Sciatic nerve (tissue), 2 donors: ENCODE results near the gene WNK2. TPM values are rescaled to one million over a fixed set of nuclear protein-coding genes. Genes with fewer than 3 reads are reported as not detected.
"Not testable (repeated sequence)": the region's sequence is repeated elsewhere in the genome, so short reads cannot be mapped to it uniquely, and the experiment has no call there.

Experiments
- ATAC-seq: fragments of 200-7000 bp; cut with Tn5 transposase; one replicate; pipeline ENCODE4 v1.9.1; 2020; ENCODE audit warnings: mild to moderate bottlenecking, moderate library complexity
- DNase-seq: peaks from one replicate; pipeline ENCODE4 v3.0.0-alpha.2; 2020; ENCODE audit warnings: low spot score
- intact Hi-C: fragments of 100-400 bp; cut with DNase I; formaldehyde crosslinking; loops from one replicate; pipeline ENCODE4 v1.14.2; 2022
- total RNA-seq: library from RNA; stranded (reverse); fragmentation: NEBNext Ultra II Directional; extraction: Animal tissue kit (Norgen Biotek cat#: 25700); gene quantifications from one replicate; pipeline ENCODE4 v1.2.1, GENCODE V29; 2021
- donor health status: DM: no; HTN: no; CAD: no.
- donor health status: DM: no; HTN: no; CAD: no.

Gene WNK2
- total RNA-seq, 1 donor from 2014 or later = 6.6 TPM

- ATAC-seq = no peak
Observed at GRCh38 chr9:93307468-93308157, 123.7 kb downstream of the WNK2 start.

DNA sequence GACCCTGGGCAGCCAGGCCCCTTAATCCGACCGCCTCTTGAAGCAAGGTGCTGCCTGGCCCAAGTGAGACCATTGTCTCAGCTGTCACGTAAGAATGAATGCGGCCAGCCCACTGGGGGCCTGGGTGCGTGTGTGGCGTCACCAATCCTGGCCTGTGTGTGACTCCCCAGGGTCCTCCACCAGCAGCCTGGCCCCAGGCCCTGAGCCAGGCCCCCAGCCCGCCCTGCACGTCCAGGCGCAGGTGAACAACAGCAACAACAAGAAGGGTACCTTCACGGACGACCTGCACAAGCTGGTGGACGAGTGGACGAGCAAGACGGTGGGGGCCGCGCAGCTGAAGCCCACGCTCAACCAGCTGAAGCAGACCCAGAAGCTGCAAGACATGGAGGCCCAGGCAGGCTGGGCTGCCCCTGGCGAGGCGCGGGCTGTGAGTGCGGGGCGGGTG lies 124.2 kb downstream of the WNK2 start:
- ATAC-seq = no peak
- DNase-seq = peak; percentile 42
- intact Hi-C loops = loop anchor here (10.0 kb wide), 1 partner anchor 193 kb away; no protein-coding TSS in a partner anchor

More at GRCh38 chr9:93307468-93308157, 123.7 kb downstream of the WNK2 start:
- intact Hi-C loops = loop anchor here (10.0 kb wide), 1 partner anchor 193 kb away; no protein-coding TSS in a partner anchor
- no peak for DNase-seq

GRCh38 chr9:93308676-93309075 lies 124.7 kb downstream of the WNK2 start:
- DNase-seq = peak; percentile 40
- ATAC-seq = no peak
- intact Hi-C loops = loop anchor here (10.0 kb wide), 1 partner anchor 194 kb away; no protein-coding TSS in a partner anchor

GRCh38 chr9:93309889-93310425 lies 126.0 kb downstream of the WNK2 start:
- DNase-seq (no peak), ATAC-seq (no peak)
- intact Hi-C loops = loop anchor here (10.0 kb wide), 1 partner anchor 195 kb away; no protein-coding TSS in a partner anchor

DNA sequence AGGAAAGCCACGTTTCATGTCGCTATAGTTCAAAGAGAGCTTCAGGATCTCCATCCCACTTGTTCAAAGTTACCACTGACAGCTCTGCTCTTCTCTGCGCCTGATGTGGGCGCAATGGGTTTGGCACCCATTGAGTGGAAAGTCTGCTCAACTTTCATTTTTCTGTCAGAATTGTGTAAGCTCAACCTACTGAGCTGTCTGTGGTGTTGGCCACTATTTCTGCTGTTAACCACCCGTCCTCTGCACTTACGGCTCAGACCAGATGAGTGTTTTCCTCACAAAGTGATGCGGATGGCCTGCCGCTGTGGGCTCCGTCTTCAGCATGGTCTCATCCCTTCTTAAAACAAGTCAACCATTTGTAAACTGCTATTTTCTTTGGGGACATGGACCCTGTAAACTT lies 131.2 kb downstream of the WNK2 start:
- intact Hi-C loops = no loop called here
- ATAC-seq (no peak), DNase-seq (no peak)

GRCh38 chr9:93315960-93316359 lies 132.0 kb downstream of the WNK2 start:
- ATAC-seq (no peak), DNase-seq (no peak)
- intact Hi-C loops = no loop called here

DNA sequence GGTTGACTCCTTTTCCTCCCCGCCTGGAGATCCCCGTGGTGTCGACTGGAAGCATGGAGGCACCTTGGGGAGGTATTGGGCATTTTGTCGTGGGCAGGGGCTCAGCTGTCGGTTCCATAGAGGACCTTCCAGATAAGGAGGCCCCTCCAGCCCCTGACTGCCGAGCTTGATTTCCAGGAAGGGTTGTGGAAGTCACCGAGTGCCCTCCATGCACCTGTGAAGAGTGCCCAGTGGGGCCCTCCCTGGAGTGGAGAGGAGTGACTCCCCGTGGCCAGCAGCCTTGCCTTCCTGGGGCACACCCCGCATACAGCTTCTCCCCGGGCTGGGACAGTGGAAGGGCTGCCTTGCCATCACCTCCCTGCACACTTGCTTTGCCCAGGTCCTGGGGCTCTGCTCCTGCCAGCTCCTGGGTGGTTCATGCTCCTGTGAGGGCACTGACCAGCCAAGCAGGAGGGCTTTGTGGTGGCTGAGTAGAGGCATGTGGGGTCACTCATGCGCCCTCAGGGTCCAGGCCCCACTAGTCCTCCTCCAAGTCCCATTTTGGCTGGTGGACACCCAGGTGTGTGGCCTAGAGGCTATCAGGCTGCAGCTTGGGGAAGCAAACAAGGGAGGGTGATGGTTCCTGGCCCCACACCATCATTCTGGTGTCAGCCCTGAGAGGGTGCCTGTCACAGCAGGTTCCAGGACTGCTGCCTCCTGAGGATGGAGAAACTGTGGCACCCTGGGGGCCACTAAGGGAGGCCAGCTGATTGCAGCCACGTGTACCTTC lies 133.0 kb downstream of the WNK2 start:
- DNase-seq (no peak), ATAC-seq (no peak)
- intact Hi-C loops = no loop called here

- no peak for ATAC-seq
- intact Hi-C loops = no loop called here
- no peak for DNase-seq
Observed at GRCh38 chr9:93317495-93318094, 133.7 kb downstream of the WNK2 start.

- no peak for DNase-seq
- no peak for ATAC-seq
- intact Hi-C loops = no loop called here
Observed at GRCh38 chr9:93318480-93318879, 134.5 kb downstream of the WNK2 start.

DNA sequence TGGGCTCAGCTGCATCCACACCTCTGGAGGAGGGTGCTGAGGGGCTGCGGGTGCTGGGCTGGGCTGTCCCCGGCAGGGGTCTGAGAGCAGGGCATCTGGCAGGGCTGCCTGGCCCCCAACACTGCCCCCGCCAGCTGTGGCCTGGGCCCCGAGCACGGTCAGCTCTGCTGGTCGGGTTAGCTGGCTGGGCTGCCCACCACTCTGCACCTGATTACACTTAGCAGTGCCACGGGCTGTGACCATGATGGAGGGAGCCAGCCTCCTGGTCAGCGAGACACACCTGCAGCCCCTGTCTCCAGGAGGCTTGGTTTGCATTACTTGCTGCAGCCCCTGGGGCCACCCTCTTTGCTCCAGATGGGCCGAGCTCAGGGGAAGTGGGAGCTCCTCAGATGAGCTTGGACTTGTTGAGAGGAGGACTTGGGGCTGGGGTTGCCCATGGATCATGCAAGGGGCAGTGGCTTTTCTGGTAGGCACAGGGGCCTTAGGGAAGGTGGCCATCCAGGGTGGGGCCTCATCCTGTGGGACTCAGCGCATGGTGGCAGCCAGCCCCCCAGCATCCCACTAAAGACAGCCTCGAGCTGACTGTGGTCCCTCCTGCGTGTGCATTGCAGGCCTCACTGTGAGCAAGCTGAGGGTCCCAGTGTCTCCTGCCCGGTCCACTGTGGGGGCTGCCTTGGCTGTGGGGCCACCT lies 135.5 kb downstream of the WNK2 start:
- ATAC-seq (peak; percentile 22), DNase-seq (no peak)
- intact Hi-C loops = no loop called here

DNA sequence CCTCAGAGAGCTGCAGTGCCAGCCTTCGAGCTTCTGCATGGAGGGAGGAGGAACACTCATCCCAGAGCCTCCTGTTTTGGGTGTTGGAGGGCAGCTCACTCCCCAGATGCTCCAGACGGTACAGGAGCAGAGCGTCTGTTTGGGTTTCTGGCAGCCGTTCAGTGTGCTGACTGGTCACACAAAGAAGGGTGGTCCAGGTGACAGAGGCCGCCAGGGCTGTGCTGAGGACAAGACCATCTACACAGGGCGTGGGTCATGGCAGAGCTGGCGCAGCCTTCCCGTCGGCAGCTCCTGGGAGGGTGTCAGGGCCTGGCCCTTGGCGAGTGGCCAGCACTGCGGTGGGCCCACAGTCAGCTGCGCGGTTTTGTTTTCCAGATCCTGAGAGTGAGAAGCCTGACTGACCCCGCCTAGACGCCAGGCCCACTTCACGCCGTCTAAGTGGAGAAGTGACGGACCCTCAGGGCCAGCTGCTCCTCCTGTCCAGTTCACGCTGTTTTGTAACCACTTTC lies 136.1 kb downstream of the WNK2 start:
- intact Hi-C loops = no loop called here
- DNase-seq (no peak), ATAC-seq (no peak)

- DNase-seq (no peak), ATAC-seq (peak; percentile 25)
- intact Hi-C loops = no loop called here
Observed at GRCh38 chr9:93320591-93321219, 136.8 kb downstream of the WNK2 start.

- intact Hi-C loops = no loop called here
- ATAC-seq (no peak), DNase-seq (no peak)
Observed at GRCh38 chr9:93321220-93321610, 137.3 kb downstream of the WNK2 start.

DNA sequence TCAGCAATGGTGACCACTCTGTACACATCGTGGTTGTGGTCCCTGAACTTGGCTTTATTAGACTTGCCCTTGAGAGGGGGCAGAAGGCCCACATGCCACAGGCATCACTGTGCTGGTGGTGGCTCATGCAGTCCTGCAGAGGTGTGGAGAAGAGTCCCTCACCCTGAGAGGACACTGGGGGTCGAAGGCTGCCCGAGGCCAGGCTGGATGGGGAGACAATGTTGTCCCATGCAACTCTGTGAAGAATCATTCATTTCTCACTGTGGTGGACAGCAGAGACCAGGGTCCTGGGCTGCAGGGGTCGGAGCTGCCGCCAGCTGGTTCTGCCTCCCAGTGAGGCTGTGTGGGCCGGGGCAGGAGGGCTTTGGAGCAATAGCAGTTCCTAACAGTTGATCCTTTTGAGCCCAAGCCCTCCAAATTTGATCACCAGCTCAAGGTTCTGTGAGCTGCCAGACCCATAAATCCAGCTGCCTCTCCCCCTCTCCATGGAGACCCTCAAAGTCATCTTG lies 139.6 kb downstream of the WNK2 start:
- ATAC-seq, DNase-seq, intact Hi-C loops: not testable (repeated sequence)

GRCh38 chr9:93324191-93324834 lies 140.4 kb downstream of the WNK2 start:
- peak; percentile 33 for DNase-seq
- no peak for ATAC-seq
- intact Hi-C loops = no loop called here

DNA sequence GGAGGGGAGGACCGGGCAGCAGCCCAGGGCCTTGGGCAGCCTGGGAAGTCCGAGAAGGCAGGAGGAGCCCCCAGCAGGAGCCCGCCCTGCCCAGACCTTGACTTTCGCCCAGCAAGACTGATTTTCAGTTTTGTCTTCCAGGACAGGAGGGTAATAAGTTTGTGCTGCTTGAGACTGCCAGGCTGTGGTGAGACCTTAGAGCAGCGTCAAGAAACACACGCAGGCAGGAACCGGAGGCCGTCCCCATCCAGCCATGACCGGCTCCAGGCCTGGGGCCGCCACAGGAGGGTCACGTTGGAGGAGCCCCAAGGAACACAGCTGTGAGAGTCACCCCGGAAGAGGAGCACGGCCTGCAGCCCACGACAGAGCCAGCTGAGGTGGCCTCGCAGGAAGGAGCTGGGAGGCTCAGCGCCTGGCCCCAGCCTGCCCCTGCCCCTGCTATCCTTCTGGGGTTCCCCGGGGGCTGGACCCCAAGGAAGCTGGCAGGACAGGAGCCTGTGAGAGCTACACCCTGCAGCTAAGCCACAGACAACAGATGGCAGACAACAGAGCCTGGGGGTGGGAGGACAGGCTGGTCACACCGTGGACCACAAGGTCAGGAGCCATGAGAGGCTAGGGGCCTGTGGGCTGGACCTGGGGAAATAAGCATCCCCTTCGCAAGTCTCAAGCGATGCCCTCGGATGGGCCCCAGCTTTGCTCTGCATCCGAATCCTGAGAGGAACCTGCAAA lies 141.5 kb downstream of the WNK2 start:
- intact Hi-C loops = no loop called here
- no peak for ATAC-seq
- no peak for DNase-seq

DNA sequence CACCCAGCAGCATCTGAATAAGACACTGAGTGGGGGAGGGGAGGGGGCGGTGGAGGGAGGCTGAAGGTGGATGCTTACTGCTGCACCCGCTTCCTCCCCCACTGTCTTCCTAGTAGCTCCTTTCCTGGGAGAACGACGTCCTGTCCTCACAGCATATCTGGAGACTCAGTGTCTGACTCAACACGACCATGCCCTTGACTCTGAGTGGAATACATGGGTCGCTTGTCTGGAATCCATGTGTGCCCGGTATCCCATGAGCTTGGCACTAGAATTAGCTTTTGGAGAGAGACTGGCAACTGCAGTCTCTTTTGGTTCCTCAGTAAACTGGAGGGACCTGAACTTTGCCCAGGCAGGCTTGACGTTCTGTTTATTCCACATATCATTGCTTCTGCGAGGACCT lies 142.1 kb downstream of the WNK2 start:
- intact Hi-C loops = no loop called here
- DNase-seq (no peak), ATAC-seq (no peak)
